DMS53 (cell line): ENCODE measurements around the gene ZBTB9.
"Not testable (repeated sequence)": the region's sequence is repeated elsewhere in the genome, so short reads cannot be mapped to it uniquely, and the experiment has no call there.

ENCODE experiments used
- DNase-seq: peaks from one replicate; lab custom pipeline; 2025; lab: John Stamatoyannopoulos, UW

Gene ZBTB9

DNA sequence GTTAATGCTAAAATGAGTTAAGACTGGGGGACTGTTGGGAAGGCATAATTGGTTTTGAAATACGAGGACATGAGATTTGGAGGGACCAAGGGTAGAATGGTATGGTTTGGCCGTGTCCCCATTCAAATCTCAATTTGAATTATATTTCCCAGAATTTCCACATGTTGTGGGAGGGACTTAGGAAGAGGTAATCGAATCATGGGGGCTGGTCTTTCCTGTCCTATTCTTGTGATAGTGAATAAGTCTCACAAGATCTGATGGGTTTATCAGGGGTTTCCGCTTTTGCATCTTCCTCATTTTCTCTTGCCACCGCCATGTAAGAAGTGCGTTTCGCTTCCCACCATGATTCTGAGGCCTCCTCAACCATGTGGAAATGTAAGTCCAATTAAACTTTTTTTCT, 12.7 kb downstream of the ZBTB9 start:
- no peak for DNase-seq

DNA sequence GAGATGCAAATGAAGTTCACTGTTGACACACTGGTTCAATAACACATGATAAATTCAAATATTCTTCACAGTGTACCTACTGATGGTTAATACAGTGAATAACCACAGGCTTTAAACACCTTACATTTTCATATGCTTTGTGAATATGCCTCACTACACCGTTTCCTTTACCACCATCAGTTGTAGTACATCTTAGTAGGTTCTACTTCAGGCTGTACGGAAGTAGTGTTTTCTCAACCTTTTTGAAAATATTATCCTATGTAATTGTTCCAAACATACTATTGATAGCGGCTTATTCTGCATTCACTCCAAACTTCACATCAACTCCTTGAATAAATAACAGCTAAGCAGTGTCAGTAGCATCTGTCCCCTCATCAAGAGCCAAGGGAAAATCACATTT, 15.3 kb downstream of the ZBTB9 start:
- DNase-seq, result no peak

DNA sequence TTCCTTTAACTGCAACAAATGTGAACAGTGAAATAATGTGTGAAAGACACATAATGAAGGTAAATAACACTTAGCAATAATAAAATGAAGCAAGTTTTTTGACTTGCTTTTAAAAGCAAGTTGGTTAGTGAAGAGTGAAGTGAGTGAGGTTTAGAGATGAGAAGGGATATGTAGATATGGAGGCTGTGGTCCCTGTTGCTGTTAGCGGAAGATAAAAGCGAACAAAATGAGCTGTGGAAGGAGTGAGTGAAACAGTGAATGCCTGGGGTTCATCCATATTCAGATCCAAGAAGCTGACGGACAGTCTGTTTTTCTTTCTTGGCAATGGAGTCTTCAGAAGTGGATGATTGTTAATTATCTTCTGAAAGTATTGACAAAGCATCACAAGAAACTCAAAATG, 23.5 kb downstream of the ZBTB9 start:
- DNase-seq, result no peak

DNA sequence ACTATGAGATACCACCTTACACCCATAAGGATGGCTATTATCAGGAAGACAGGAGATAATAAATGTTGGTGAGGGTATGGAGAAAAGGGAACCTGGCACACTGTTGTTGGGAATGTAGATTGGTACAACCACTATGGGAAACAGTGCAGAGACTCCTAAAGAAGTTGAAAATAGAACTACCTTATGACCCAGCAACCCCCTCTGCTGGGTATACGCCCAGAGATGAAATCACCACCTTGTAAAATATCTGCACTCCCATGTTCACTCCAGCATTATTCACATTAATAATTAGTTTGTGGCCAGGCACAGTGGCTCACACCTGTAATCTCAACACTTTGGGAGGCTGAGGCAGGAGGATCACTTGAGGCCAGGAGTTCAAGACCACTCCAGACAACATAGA, 26.8 kb downstream of the ZBTB9 start:
- DNase-seq, result no peak

DNA sequence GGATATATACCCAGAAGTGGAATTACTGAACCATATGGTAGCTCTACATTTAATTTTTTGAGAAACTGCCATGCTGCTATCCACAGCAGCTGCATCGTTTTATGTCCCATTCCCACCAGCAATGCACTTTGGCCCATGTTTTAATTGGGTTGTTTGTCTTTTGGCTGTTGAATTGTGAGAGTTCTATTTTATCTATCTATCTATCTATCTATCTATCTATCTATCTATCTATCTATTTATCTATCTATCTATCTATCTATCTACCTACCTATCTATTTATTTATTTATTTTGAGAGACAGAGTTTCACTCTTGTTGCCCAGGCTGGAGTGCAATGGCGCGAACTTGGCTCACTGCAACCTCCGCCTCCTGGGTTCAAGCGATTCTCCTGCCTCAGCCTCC, 28.2 kb downstream of the ZBTB9 start:
- DNase-seq, result not testable (repeated sequence)

DNA sequence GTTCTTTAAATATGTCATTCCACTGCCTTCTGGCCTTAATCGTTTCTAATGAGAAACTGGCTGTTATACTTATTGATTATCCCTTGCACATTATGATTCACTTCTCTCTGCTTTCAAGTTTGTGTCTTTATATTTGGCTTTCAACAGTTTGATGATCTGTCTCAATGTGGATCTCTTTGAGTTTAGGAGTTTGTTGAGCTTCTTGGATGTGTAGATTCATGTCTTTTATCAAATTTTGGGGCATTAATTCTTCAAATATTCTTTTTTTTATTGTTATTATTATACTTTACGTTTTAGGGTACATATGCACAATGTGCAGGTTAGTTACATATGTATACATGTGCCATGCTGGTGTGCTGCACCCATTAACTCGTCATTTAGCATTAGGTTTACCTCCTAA, 29.3 kb downstream of the ZBTB9 start:
- DNase-seq, result no peak

DNA sequence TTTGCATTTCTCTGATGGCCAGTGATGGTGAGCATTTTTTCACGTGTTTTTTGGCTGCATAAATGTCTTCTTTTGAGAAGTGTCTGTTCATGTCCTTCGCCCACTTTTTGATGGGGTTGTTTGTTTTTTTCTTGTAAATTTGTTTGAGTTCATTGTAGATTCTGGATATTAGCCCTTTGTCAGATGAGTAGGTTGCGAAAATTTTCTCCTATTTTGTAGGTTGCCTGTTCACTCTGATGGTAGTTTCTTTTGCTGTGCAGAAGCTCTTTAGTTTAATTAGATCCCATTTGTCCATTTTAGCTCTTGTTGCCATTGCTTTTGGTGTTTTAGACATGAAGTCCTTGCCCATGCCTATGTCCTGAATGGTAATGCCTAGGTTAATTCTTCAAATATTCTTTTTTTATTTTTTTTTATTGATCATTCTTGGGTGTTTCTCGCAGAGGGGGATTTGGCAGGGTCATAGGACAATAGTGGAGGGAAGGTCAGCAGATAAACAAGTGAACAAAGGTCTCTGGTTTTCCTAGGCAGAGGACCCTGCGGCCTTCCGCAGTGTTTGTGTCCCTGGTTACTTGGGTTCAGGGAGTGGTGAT, 30.4 kb downstream of the ZBTB9 start:
- DNase-seq, result not testable (repeated sequence)

DNA sequence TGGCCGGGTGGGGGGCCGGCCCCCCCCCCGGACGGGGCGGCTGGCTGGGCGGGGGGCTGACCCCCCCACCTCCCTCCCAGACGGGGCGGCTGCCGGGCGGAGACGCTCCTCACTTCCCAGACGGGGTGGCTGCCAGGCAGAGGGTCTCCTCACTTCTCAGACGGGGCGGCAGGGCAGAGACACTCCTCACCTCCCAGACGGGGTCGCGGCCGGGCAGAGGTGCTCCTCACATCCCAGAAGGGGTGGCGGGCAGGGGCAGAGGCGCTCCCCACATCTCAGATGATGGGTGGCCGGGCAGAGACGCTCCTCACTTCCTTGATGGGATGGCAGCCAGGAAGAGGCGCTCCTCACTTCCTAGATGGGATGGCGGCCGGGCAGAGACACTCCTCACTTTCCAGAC, 31.3 kb downstream of the ZBTB9 start:
- not testable (repeated sequence) for DNase-seq

DNA sequence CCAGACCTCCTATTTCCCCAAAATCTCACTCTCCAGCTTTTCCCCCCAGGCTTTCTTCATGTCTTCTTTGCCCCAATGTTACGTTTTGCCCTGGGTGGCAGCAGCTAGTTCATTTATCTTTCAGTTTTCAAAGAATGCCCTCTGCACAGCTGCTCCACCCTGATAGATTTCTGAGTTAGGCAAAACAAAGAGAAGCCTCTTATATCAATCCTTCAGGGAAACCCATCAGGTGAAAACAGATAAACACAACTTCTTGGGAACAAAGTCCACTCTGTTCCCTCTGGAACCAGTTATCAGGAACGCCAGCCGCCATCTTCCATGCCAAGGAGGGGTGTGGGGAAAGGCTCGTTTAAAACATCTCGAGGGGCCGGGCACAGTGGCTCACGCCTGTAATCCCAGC, 34.0 kb downstream of the ZBTB9 start:
- DNase-seq, result no peak

DNA sequence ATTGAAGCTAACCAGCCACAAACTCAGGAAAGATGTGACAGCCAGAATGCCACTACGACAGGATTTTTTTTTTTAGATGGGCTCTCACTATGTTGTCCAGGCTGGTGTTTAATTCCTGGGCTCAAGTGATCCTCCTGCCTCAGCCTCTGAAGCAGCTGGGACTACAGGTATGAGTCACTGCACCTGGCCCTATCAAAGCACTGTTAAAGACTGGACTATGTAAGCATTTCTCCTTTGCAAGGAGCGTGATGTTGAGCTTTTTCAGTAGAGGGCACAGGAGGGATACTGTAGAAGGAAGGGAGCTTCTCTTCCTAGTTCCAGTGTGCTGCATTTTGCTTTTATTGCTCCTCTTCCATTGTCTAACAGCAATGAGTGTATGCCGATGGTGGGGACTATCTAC, 35.8 kb downstream of the ZBTB9 start:
- DNase-seq, result peak; percentile 88

DNA sequence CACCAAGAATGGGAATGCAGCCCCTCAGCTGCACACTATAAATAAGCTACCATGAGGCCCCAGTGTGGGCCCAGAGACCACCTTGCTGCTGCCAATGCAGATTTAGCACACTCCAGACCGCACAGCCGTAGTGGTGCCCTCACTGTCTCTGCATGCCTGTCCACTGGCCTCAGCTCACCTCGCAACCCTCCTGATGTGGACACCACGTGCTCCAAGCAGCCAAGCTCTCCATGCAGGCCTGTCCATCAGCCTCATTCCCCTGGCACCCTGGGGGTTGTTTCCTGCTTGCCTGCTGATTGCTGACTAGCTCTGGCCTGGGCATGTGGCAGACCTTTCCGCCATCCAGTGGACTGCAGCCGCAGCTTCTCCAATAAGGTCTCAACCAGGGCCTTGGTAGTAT, 36.2 kb downstream of the ZBTB9 start:
- DNase-seq, result no peak

DNA sequence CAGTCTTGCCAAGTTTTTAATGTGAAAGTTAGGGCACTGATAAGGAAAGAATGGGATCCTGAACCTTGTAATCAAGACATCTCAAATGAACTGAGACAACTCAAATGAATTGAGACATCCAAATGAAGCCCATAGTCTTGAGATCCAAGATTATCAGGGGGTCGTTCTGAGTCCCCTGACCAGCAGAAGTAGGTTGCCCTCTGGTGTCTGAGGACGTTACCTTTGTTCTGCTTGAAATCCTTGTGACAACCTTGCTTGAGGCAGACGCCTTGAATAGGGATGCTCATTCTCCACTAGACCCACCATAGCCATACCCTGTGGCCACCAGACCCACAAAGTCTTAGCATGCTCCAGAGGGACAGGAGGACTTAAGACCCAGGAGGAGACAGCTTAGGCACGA, 37.7 kb downstream of the ZBTB9 start:
- no peak for DNase-seq

DNA sequence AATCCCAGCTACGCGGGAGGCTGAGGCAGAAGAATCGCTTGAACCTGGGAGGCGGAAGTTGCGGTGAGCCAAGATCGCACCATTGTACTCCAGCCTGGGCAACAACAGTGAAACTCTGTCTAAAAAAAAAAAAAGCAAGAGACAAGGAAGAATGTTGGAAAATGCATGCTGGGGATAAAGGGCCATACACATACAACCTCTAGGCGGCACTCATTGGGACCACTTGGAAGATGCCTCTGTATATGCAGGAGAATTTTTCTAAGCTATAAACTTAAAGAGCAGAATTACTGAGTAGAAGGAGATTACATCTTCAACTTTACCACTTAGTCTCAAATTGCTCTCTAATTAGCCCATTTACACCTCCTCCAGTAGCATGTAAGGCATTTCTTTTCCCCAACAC, 42.8 kb downstream of the ZBTB9 start:
- DNase-seq, result no peak

DNA sequence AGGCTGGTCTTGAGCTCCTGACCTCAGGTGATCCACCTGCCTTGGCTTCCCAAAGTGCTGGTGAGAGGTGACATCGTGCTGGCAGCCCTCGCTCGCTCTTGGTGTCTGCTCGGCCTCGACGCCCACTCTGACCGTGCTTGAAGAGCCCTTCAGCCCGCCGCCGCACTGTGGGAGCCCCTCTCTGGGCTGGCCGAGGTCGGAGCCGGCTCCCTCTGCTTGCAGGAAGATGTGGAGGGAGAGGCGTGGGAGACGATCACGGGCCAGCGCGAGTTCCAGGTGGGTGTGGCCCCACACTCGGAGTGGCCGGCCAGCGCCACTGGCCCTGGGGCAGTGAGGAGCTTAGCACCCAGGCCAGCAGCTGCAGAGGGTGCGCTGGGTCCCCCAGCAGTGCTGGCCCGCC, 48.1 kb downstream of the ZBTB9 start:
- DNase-seq, result no peak

DNA sequence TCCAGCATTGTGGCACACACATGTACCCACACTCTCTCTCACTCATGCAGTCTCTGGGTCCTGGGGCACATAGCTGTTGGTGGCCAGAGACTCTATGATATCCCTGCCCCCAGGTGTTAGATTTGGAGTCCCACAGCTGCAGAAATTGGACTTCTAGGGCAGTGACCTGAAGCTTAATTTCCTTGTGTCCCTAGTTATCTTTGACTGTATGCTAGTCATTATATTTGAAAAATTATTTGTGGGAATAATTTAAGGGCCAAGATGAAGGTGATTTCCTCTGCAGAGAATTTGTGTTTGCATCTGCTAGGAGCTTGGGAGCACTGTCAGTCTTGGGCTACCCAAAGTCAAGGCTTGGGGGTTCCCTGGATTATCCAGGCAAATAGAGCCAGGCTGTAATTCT, 50.1 kb downstream of the ZBTB9 start:
- no peak for DNase-seq

DNA sequence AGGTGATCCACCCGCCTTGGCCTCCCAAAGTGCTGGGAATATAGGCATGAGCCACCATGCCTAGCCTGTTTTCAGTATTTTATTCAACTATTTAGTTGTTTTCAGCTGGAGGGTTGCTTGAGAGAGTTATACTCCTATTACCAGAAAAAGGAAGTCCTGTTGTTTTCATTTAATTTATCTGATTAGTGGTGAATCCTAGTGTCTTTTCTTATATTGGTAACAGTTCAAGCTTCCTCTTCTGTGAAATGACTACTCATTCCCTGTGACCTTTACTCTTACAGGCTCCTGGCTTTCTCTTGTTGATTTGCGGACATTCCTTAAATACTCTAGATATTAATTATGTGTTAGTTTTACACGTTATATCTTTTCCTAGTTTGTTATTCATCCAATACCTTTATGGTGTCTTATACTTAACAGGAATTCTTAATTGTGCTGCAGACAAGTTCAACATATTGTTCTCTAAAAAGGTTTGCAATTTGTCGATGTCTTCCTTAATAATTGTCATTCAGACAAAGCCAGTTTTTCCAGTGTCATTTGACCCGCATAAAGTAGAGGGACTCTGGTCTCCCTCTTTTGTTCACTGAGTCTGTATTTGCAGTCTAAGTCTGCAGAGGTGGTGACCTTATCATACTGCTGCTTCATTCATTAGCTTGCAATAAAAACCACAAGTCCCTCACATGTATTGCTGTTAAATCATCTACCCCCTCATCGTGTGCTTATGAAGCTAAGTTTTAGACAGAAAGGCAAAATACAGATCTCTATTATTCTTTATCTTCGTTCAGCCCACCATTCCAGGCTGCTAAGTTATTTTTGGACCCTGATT, 51.4 kb downstream of the ZBTB9 start:
- no peak for DNase-seq
